ENCODE data around the gene LRRC31.
A peak's percentile ranks its signal among the peaks of the same experiment; 100 is the strongest.

Gene LRRC31

DNA sequence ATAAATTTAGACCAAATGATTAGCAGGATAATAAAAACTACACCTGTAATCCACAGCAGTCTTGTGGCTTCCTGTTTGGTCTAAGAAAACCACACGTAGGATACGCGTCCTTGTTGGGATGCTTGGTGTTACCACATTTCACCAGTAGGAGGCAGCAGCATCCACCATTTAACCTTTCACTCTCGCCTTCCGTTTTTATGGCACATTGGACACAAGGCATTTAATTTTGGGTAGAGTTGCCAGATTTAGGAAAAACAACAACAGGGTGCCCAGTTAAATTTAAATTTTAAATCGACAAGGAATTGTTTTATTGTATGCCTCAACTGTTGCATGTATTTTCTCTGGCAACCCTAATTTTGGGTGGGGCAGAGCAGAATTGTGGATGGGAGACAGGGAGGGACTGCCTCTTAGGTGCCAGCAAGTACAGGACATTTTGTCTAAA, 6.3 kb downstream of the LRRC31 start:
- DNase-seq (ENCODE audit: low read depth in 2 of 2), result peak; percentile 11 to 12

GRCh38 chr3:169861871-169862270, 7.9 kb downstream of the LRRC31 start:
- DNase-seq (ENCODE audit: low read depth in 2 of 2), result no peak

GRCh38 chr3:169857811-169858210, 11.9 kb downstream of the LRRC31 start:
- DNase-seq (ENCODE audit: low read depth in 2 of 2), result no peak

DNA sequence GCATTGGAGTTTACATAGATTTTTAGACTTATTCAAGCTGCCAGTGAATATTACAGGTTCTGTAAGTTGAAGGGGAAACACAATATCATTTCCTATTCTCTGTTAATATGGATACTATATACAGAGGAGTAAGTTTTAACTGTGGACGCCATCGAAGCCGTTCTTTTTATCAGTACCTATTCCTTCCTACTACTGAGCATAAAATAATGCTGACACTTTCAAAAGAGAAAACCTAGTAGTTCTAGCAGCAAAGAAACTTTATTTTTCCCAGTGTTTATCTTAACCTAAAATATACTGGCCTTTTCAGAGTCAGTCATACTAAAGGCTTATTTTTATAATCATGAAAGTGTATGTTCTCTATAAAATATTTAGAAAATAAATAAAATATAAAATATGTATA, 14.2 kb downstream of the LRRC31 start:
- no peak for DNase-seq (ENCODE audit: low read depth in 2 of 2)

DNA sequence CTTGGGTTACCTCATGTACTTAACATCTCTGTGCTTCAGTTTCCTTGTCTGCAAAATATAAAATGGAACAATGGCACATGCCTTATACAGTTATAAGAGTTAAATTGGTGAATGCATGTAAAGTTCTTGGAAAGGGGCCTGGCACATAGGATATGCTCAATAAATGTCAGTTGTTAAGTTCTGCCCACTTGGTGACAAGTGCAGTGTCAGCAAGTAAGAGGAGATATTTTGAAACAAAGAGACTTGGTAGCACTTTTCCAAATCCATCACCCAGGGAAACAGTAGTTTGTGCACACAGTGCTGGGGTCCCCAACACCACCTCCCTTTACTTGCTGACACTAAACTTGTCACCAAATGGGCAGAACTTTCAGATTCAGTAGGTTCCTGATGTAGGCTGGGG, 19.1 kb downstream of the LRRC31 start:
- DNase-seq (ENCODE audit: low read depth in 2 of 2), result no peak

- DNase-seq (ENCODE audit: low read depth in 2 of 2), result no peak
Observed at GRCh38 chr3:169848741-169849140, 21.0 kb downstream of the LRRC31 start.

GRCh38 chr3:169847896-169848295, 21.8 kb downstream of the LRRC31 start:
- DNase-seq (ENCODE audit: low read depth in 2 of 2), result no peak

DNA sequence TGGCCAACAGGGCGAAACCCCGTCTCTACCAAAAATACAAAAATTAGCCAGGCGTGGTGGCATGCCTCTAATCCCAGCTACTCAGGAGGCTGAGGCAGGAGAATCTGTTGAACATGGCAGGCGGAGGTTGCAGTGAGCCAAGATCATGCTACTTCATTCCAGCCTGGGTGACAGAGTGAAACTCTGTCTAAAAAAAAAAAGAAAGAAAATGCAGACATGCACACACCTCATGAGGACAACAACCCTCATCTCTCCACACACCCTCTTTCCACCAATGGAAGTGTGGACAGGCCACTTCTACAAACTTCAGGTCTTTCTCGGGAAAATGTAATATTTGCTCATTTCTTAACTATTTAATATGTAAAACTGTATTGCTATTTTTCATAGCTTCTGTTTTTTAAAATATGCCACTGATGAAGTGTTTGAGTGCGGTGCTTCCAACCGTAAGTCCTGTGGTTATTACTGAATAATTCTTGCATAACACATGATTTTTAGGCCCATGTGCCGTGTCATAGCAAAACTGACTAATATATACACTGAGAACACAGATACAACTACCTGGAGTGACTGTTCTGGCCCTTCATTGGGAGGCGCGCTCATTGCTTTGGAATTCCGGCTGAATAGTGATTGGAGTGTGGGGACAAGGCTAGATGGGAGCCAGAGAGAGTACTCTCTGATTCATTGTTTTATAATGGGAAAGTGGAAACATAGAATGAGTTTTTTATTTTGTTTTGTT, 23.1 kb downstream of the LRRC31 start:
- no peak for DNase-seq (ENCODE audit: low read depth in 2 of 2)

GRCh38 chr3:169842960-169843359, 26.8 kb downstream of the LRRC31 start:
- no peak for DNase-seq (ENCODE audit: low read depth in 2 of 2)

DNA sequence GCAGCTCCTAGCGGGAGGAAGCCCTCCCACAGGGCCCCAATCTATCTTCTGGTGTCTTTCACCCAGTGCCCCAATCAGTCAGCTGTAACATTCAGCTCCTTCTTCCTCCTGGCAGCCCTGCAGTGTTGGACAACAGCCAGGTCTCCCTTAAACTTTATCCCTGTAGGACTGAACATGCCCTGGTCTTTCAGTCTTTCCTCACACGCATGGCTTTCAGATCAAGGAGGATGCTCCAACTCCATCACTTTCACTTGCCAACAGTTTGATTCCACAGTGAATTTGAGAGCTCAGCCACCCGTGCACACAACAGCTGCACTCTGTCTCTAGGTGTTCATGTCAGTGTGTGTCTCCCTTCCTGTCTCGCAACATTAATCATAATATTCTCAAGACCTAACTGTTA, 28.6 kb downstream of the LRRC31 start:
- no peak for DNase-seq (ENCODE audit: low read depth in 2 of 2)

DNA sequence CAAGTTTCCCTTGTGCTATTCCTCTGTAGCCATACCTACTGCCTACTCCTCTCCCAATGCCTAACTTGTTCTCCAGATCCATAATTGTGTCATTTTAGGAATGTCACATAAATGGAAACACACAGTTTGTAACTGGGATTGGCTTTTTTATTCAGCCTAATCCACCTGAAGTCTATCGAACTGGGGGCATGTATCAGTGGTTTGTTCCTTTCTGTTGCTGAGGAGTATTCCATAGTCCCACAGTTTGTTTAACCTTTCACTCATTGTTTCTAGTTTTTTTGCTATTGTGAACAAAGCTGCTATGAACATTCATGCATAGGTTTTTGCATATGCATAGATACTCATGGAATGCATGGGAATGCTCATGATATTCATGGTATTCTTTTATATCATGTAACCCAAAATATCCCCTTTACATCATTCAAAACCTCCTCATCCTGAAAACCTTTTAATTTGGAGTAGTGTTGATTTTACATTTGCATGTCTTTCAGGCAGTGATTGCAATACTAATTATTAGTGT, 31.2 kb downstream of the LRRC31 start:
- DNase-seq (ENCODE audit: low read depth in 2 of 2), result no peak

DNA sequence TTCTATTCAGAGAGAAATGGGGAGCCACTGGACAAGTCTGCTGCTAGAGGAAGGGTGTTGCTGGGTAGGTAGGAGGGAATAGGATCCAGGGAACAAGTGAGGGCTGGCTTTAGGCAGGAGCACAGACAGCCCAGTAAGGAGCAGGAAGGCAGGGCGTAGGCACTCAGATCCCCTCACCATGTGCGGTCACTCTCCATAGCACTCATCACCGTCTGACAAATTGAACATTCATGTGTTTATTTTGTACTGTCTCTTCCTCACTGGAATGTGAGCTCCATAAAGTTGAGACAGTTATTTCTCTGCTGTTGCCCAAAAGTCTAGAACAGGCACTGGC, 32.8 kb downstream of the LRRC31 start:
- DNase-seq (ENCODE audit: low read depth in 2 of 2), result no peak

- DNase-seq (ENCODE audit: low read depth in 2 of 2), result no peak
Observed at GRCh38 chr3:169836078-169836941, 33.4 kb downstream of the LRRC31 start.

DNA sequence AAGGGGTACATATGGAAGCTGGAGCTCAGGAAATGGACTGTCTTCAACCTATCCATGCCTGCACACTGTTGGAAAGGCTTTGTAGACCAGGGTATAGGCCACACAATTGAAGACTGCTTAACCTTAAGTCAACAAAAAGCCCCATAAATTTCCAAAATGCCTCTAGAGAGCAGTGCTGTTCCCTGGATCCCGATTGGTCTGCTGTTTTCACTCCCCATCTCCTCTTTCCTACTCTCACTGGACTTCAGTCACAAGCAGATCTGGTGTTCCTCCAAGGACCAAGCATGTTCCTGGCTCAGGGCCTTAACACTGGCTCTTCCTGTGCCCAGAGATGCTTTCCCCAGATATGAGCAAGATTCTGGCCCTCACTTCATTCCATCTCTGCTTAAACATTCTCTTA, 34.2 kb downstream of the LRRC31 start:
- no peak for DNase-seq (ENCODE audit: low read depth in 2 of 2)

DNA sequence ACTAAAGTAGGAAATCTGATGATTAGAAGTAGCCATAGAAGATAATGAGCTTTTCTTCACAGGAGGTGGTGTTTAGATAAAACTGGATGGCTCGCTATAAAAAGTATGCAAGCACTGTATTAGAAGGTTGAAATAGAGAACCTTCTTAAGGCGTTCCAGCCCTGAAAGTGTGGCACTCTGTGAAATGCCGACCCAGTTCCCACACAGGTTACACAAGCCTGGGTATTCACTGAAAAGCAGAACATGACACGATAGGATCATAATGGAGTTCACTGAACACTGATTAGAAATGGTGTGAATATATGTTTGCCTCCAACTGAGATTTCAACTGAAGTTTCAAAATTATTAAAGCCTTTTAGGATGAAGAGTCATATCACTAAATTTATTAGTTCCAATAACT, 42.0 kb downstream of the LRRC31 start:
- DNase-seq (ENCODE audit: low read depth in 2 of 2), result no peak

GRCh38 chr3:169825316-169825715, 44.4 kb downstream of the LRRC31 start:
- DNase-seq (ENCODE audit: low read depth in 2 of 2), result no peak

DNA sequence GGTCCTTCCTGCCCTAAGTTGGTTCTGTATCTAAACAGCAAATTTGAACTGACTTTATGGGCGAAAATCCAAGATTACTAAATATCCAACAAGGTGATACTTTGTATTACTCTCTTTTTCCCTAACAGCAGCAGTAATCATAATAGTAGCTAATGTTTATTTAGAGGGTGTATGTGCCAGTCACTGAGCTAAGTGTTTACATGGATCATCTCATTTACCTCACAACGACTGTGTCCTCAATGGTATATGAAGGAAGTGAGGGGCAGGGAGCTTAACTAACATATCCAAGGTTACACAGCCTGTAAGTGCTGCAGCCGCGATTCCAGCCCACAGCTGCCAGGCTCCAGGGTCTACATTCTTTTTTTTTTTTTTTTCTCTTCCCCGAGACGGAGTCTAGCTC, 46.8 kb downstream of the LRRC31 start:
- no peak for DNase-seq (ENCODE audit: low read depth in 2 of 2)

DNA sequence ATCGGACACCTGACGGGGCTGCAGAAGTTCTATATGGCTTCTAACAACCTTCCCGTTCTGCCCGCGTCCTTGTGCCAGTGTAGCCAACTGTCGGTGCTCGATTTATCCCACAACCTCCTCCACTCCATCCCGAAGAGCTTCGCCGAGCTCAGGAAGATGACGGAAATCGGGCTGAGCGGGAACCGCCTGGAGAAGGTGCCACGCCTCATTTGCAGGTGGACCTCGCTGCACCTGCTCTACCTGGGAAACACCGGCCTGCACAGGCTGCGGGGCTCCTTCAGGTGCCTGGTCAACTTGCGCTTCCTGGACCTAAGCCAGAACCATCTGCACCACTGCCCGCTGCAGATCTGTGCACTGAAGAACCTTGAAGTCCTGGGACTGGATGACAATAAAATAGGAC, 47.2 kb downstream of the LRRC31 start:
- DNase-seq (ENCODE audit: low read depth in 2 of 2), result no peak

GRCh38 chr3:169822091-169822490, 47.6 kb downstream of the LRRC31 start:
- no peak for DNase-seq (ENCODE audit: low read depth in 2 of 2)

DNA sequence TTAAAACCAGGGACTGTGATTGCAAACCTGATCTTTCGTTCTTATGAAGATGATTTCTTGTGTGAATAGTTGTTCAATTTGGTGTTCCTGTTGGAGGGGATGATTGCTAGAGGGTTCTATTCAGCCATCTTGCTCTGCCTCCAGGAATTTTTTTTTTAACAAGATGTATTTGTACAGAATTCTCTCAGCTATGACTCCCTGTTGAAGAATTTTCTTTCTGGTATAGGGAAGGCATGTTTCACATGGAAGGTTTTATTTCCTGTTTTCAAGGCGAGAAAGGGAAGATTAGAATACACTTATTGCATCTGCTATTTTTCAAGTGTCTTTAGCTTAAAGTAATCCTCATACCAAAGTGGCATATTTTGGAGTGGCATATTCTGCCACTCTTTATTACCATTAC, 51.4 kb downstream of the LRRC31 start:
- no peak for DNase-seq (ENCODE audit: low read depth in 2 of 2)

DNA sequence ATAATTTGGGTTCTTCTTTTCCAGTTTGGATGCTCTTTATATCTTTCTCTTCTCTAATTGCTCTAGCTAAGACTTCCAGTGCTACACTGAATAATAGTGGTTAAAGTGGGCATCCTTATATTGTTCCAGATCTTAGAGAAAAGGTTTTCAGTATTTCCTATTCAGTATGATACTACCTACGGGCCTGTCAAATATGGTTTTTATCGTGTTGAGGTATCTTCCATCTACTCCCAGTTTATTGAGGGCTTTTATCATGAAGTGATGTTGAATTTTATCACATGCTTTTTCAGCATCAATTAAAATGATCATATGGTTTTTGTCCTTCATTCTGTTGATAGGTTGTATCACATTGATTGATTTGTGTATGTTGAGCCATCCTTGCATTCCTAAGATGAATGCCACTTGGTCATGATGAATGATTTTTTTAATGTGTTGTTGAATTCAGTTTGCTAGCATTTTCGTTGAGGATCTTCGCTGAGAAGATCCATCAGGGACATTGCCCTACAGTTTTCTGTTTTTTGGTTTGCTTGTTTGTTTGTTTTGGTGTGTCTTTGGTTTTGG, 54.1 kb downstream of the LRRC31 start:
- DNase-seq (ENCODE audit: low read depth in 2 of 2), result no peak

DNA sequence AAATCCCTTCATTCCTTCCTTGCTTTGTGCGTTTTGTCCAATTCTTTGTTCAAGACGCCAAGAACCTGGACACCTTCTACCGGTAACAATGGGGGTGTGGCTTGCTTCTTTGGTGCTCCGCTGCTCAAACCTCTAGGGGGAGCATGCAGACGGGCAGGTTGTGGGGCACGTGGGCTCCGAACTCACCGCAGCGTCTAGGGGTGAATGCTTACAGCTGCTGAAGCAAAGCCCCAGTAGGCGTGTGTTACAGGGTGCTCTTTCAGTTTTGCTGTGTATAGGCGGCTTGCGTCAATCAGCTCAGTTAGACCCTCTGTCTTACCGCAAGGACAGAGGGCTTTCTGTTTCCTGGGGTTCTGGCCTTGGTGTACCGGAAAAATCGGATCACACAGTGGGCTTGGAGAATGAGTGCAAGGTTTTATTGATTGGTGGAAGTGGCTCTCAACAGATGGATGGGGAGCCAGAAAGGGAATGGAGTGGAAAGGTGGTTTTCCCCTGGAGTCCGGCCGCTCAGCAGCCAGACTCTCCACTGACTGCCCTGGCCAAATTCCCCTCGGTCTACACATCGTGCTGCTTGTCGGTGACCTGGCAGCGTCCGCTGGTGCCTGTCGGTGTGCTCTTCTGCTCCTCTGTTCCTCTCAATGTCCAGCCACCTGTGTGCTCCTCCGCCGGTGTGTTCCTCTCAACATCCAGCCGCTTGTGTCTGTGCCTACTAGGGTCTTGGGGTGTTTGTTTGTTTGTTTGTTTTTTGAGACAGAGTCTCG, 55.8 kb downstream of the LRRC31 start:
- DNase-seq (ENCODE audit: low read depth in 2 of 2), result peak; percentile 37 to 45

Data from stimulated activated CD8-positive, alpha-beta memory T cell treated with anti-CD3 and anti-CD28 coated beads, Interleukin-2, amount 100 ng/mL, for 1 hour (primary cell).